Fibroblast of lung (primary cell): ENCODE measurements around the gene ACAA1. TPM values are rescaled to one million over a fixed set of nuclear protein-coding genes. Genes with fewer than 3 reads are reported as not detected.

ENCODE experiments used
- DNase-seq, 2 donors: peaks; one replicate each; pipeline versions ENCODE4 v3.0.0 to v3.0.0-alpha.2; 2010; ENCODE audit warnings: low read depth in 2 of 2
- H2AFZ ChIP-seq: 2 replicates; pipeline ENCODE4 v1.5.1; 2012; ENCODE audit warnings: low read length, control low read depth, inconsistent platforms
- H3K27ac ChIP-seq: 2 replicates; pipeline ENCODE4 v1.5.1; 2011; ENCODE audit warnings: low read length, control low read depth; ENCODE audit not compliant: insufficient read depth
- H3K27me3 ChIP-seq: 2 replicates; pipeline ENCODE4 v1.5.1; 2011; ENCODE audit warnings: mild to moderate bottlenecking, low read length; ENCODE audit not compliant: control insufficient read depth, insufficient read depth
- H3K36me3 ChIP-seq: 2 replicates; pipeline ENCODE4 v1.5.1; 2011; ENCODE audit warnings: low read length; ENCODE audit not compliant: control insufficient read depth, insufficient read depth
- H3K4me1 ChIP-seq: 2 replicates; pipeline ENCODE4 v1.5.1; 2011; ENCODE audit warnings: low read length; ENCODE audit not compliant: control insufficient read depth, insufficient read depth; ENCODE audit errors: extremely low read depth
- H3K4me2 ChIP-seq: 2 replicates; pipeline ENCODE4 v1.5.1; 2011; ENCODE audit warnings: low read length, control low read depth; ENCODE audit not compliant: insufficient read depth; ENCODE audit errors: extremely low read depth
- H3K4me3 ChIP-seq, 4 experiments: fragments of 200-600 bp in 1 of 4; sonication (generic) in 1 of 4; replicated peaks in 1 of 4; 2 replicates each; pipeline ENCODE4 v1.5.1; 2011 to 2016; ENCODE audit warnings: low read length in 4 of 4, low read depth in 3 of 4, mild to moderate bottlenecking in 3 of 4, control low read depth in 2 of 4, inconsistent platforms in 1 of 4, mixed read lengths in 1 of 4; ENCODE audit not compliant: insufficient read depth in 1 of 4; ENCODE audit errors: control extremely low read depth in 1 of 4
- H3K79me2 ChIP-seq: 2 replicates; pipeline ENCODE4 v1.5.1; 2012; ENCODE audit warnings: mild to moderate bottlenecking, low read length, inconsistent platforms; ENCODE audit not compliant: control insufficient read depth, insufficient read depth
- H3K9ac ChIP-seq: 2 replicates; pipeline ENCODE4 v1.5.1; 2011; ENCODE audit warnings: mild to moderate bottlenecking, low read length, control low read depth; ENCODE audit not compliant: insufficient read depth
- H3K9me3 ChIP-seq: 2 replicates; pipeline ENCODE4 v1.5.1; 2012; ENCODE audit warnings: low read depth, low read length; ENCODE audit not compliant: control insufficient read depth, insufficient read depth
- H4K20me1 ChIP-seq: 2 replicates; pipeline ENCODE4 v1.5.1; 2011; ENCODE audit warnings: low read length; ENCODE audit not compliant: control insufficient read depth, insufficient read depth; ENCODE audit errors: extremely low read depth
- EZH2 ChIP-seq: IDR thresholded peaks from 2 replicates; pipeline ENCODE4 v1.5.1; 2012; ENCODE audit warnings: low read length, control low read depth, mild to moderate bottlenecking; ENCODE audit errors: missing control alignments
- polyA plus RNA-seq, 2 donors: library from polyadenylated mRNA; depleted of rRNA in 1 of 2; stranded (reverse) in 1 of 2; unstranded in 1 of 2; fragments of >200 nt; gene quantifications; 2 replicates each; pipeline ENCODE4 v1.2.1, GENCODE V29; 2011 to 2012; ENCODE audit warnings: missing spikeins in 1 of 2
- total RNA-seq: library from RNA; depleted of rRNA; stranded (reverse); fragments of >200 nt; gene quantifications from 2 replicates; pipeline ENCODE4 v1.2.1, GENCODE V29; 2014
- TF ChIP-seq, protein P1 (sequence below), 2 donors: IDR thresholded peaks in 1 of 2; conservative IDR thresholded peaks in 1 of 2; 1 replicate in 1 of 2; 2 replicates in 1 of 2; pipeline ENCODE4 v1.5.1; 2011 to 2012; ENCODE audit warnings: low read length in 2 of 2, control low read depth in 1 of 2, inconsistent platforms in 1 of 2, low read depth in 1 of 2, mild to moderate bottlenecking in 1 of 2

The ACAA1 gene
- total and polyA plus RNA-seq, 2 donors (not counting 1 experiment from before 2014, with no cell fraction given) = 40.6 to 41.0 TPM

DNA sequence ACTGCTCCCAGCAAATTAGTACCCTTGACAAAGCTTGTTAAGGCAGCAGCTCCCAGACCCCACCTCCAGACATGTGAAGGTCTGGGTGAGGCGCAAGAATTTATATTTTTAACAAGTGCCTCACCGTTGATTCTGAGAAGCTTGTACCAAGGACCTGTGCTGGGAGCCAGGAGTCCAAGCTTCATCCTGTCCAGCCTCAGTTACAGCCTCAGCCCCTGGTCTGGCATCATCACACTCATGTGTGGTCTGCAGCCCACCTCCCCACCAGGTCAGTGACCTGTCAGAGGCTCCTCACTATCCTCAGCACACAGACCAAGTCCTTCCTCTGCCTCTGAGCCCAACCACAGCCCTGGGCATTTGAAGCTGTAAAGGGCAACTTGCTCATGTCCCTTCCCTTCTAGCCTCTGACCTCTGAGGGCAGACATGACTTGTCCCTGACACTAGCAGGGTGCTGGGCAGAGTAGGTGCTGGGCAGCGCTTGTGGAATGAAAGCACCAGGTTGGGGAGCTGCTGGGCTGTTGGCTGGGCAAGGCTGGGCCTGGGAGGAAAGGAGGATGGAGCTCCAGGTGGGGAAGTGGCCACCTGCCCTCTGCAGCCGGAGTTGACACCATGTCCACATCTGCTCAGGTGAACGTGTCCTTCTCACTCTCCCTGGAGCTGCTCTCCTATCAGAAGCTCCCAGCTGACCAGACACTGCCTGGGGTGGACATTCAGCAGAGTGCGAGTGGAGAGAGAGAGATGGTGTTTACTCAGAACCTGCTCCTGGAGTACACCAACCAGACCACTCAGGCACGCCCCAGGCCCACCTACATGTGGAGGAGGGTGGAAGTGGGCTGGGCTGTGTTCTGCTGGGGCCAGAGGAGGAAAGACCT is 16.9 kb downstream of the ACAA1 start:
- Histone ChIP-seq H3K9ac (no peak overlapping the region), H2AFZ (no peak overlapping the region), H3K36me3 (peaks cover 6% of the 10 kb centered on the region), H3K4me3 (no peak overlapping the region), H3K9me3 (no peaks in the 10 kb centered on the region), H4K20me1 (no peaks in the 10 kb centered on the region), H3K4me2 (no peak overlapping the region), H3K27me3 (no peaks in the 10 kb centered on the region), H3K4me1 (no peaks in the 10 kb centered on the region), H3K79me2 (no peaks in the 10 kb centered on the region), H3K27ac (no peak overlapping the region)
- TF ChIP-seq, protein P1, sequence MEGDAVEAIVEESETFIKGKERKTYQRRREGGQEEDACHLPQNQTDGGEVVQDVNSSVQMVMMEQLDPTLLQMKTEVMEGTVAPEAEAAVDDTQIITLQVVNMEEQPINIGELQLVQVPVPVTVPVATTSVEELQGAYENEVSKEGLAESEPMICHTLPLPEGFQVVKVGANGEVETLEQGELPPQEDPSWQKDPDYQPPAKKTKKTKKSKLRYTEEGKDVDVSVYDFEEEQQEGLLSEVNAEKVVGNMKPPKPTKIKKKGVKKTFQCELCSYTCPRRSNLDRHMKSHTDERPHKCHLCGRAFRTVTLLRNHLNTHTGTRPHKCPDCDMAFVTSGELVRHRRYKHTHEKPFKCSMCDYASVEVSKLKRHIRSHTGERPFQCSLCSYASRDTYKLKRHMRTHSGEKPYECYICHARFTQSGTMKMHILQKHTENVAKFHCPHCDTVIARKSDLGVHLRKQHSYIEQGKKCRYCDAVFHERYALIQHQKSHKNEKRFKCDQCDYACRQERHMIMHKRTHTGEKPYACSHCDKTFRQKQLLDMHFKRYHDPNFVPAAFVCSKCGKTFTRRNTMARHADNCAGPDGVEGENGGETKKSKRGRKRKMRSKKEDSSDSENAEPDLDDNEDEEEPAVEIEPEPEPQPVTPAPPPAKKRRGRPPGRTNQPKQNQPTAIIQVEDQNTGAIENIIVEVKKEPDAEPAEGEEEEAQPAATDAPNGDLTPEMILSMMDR (conservative IDR thresholded peaks at IDR 0.05 in 1 of 2, IDR thresholded peaks at IDR 0.05 in 1 of 2; ENCODE audit: low read depth in 1 of 2, low read length in 2 of 2) = no peak
- no peak for TF ChIP-seq EZH2
- no peak for DNase-seq

DNA sequence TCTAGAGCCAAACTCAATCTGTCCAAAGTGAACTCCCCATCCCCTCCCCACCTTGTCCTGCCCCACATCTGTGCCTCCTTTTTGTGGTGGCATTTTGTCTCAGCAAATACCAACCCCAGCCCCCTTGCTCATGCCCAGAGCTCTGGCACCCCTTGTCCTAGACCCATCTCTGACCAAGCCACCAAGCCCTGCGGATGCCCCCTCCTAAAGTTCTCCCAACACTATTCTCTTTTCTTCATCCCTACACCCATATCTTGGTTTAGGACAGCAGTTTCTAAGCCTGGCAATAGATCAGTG is 17.7 kb downstream of the ACAA1 start:
- Histone ChIP-seq H3K79me2 (no peaks in the 10 kb centered on the region), H3K9me3 (no peaks in the 10 kb centered on the region), H2AFZ (no peak overlapping the region), H3K4me2 (no peak overlapping the region), H3K4me3 (no peak overlapping the region), H3K36me3 (peaks cover 6% of the 10 kb centered on the region), H3K9ac (no peak overlapping the region), H3K27ac (no peak overlapping the region), H4K20me1 (no peaks in the 10 kb centered on the region), H3K4me1 (no peaks in the 10 kb centered on the region), H3K27me3 (no peaks in the 10 kb centered on the region)
- no peak for DNase-seq
- TF ChIP-seq EZH2 = no peak
- TF ChIP-seq, protein P1 (conservative IDR thresholded peaks at IDR 0.05 in 1 of 2, IDR thresholded peaks at IDR 0.05 in 1 of 2; ENCODE audit: low read depth in 1 of 2, low read length in 2 of 2) = no peak

DNA sequence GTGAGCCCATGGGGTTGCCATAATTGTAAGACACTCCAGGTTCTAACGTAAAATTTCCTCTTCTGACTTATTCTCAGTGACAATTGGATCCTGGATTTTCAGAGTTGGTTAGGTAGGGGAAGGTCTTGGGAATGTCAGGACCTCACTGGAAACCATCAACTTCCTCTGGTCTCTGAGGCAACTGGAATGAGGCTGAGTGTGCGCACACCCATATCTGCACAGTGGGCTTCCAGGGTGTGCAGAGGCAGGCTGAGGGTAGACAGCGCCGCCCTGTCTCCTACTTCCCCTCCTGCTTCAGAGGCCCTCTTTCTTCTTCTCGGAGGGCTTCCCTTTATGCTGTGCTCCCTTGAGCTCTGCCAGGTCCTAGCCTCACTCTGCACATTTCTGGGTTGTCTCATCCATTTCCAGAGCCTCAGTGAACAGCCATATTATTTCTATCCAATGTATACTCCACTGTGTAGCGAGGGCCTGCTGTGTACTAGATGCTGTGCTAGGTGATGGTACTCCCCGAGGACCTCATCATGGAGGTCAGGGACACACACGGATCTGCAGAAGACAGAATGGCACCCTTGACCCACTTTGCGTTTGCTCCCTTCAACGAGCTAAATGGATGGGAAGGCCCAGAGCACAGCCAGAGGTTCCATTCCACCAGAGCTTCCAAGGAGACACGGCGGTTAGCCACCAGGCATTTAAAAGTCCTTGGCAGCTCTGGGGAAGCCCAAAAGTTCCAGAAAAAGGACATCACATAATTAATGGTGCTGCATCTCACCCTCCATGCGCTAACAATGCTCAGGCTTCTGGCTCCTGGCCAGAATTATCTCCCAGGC is 18.3 kb downstream of the ACAA1 start:
- H2AFZ ChIP-seq = no peak overlapping the region
- H3K9me3 ChIP-seq = no peaks in the 10 kb centered on the region
- H3K4me3 ChIP-seq = no peak overlapping the region
- no peaks in the 10 kb centered on the region for H3K4me1 ChIP-seq
- H3K79me2 ChIP-seq = no peaks in the 10 kb centered on the region
- no peak for DNase-seq
- peaks cover 6% of the 10 kb centered on the region for H3K36me3 ChIP-seq
- H3K27me3 ChIP-seq = no peaks in the 10 kb centered on the region
- H3K9ac ChIP-seq = no peak overlapping the region
- H4K20me1 ChIP-seq = no peaks in the 10 kb centered on the region
- no peak overlapping the region for H3K4me2 ChIP-seq
- TF ChIP-seq EZH2 = no peak
- TF ChIP-seq, protein P1 (conservative IDR thresholded peaks at IDR 0.05 in 1 of 2, IDR thresholded peaks at IDR 0.05 in 1 of 2; ENCODE audit: low read depth in 1 of 2, low read length in 2 of 2) = no peak
- no peak overlapping the region for H3K27ac ChIP-seq
